Hypothalamus (tissue), 51 donors: Measurements from ENCODE around the gene RAMACL.

Experiments used
- DNase-seq, 51 donors: peaks; one replicate each; lab custom pipeline; 2025; lab: John Stamatoyannopoulos, UW

Gene RAMACL

GRCh38 chr6:166580076-166581050 is 6.1 kb downstream of the RAMACL start:
- DNase-seq, result no peak

GRCh38 chr6:166579237-166579850 is 7.1 kb downstream of the RAMACL start:
- no peak for DNase-seq

- DNase-seq, result no peak
Observed at GRCh38 chr6:166578536-166579236, 7.8 kb downstream of the RAMACL start.

- DNase-seq, result peak in 1 of 51 donors; percentile 64
Observed at GRCh38 chr6:166575205-166575604, 11.3 kb downstream of the RAMACL start.

GRCh38 chr6:166573511-166574216 is 12.8 kb downstream of the RAMACL start:
- DNase-seq, result no peak

GRCh38 chr6:166572370-166573261 is 13.9 kb downstream of the RAMACL start:
- DNase-seq, result peak in 1 of 51 donors; percentile 15

- DNase-seq, result no peak
Observed at GRCh38 chr6:166570929-166571713, 15.4 kb downstream of the RAMACL start.

GRCh38 chr6:166569206-166569605 is 17.3 kb downstream of the RAMACL start:
- DNase-seq, result no peak

- no peak for DNase-seq
Observed at GRCh38 chr6:166567813-166568212, 18.7 kb downstream of the RAMACL start.

GRCh38 chr6:166567107-166567506 is 19.4 kb downstream of the RAMACL start:
- DNase-seq, result no peak

- no peak for DNase-seq
Observed at GRCh38 chr6:166566026-166567011, 20.2 kb downstream of the RAMACL start.

GRCh38 chr6:166565084-166565967 is 21.2 kb downstream of the RAMACL start:
- DNase-seq, result no peak

- no peak for DNase-seq
Observed at GRCh38 chr6:166563805-166564204, 22.7 kb downstream of the RAMACL start.

- no peak for DNase-seq
Observed at GRCh38 chr6:166563200-166563599, 23.3 kb downstream of the RAMACL start.

- no peak for DNase-seq
Observed at GRCh38 chr6:166562726-166563125, 23.8 kb downstream of the RAMACL start.

GRCh38 chr6:166561771-166562359 is 24.6 kb downstream of the RAMACL start:
- DNase-seq, result no peak
